Stimulated activated CD8-positive, alpha-beta memory T cell treated with anti-CD3 and anti-CD28 coated beads, Interleukin-4, amount 100 ng/mL, for 1 hour (primary cell): ENCODE data around the gene TMEM38B.
"Not testable (repeated sequence)": the region's sequence is repeated elsewhere in the genome, so short reads cannot be mapped to it uniquely, and the experiment has no call there.

Source experiments
- DNase-seq, 2 donors: peaks; one replicate each; pipeline ENCODE4 v3.0.0-alpha.2; 2020; ENCODE audit warnings: low read depth in 2 of 2, low spot score in 1 of 2

The TMEM38B gene

GRCh38 chr9:105714020-105714331, 19.6 kb downstream of the TMEM38B start:
- DNase-seq = no peak

GRCh38 chr9:105716146-105716545, 21.8 kb downstream of the TMEM38B start:
- no peak for DNase-seq

DNA sequence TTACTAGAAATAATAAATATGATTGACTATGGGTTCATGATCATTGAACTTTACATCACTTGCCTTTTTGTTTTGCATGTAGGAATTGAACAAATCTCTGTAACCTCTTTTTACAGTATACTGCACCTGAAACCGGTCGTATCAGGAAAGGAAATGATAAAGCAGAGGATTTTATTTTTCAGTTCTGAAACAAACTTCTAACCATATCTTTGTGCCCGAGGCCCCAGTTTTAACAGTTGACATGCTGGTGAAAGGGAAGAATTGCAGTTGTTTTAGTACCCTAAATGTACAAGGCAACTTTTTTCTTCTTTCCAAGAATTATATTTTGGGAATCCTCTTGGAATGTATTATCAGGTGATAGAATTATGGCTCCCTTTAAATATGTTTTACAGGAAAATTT, 27.8 kb downstream of the TMEM38B start:
- no peak for DNase-seq

DNA sequence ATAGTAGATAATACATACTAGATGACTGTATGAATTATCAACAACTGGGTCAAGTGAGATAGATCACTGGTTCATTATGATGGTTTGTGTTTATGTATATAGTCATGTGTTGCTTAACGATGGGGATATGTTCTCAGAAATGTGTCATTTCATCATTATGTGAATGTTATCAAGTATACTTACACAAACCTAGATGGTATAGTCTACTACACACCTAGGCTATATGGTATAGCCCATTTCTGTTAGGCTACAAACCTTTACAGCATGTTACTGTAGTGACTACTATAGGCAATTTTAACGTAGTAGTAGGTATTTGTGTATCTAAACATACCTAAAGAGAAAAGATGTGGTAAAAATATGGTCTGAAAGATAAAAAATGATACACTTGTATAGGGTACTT, 31.0 kb downstream of the TMEM38B start:
- DNase-seq = no peak

- not testable (repeated sequence) for DNase-seq
Measured at GRCh38 chr9:105728230-105728629, 33.9 kb downstream of the TMEM38B start.

GRCh38 chr9:105731420-105731819, 37.1 kb downstream of the TMEM38B start:
- not testable (repeated sequence) for DNase-seq

DNA sequence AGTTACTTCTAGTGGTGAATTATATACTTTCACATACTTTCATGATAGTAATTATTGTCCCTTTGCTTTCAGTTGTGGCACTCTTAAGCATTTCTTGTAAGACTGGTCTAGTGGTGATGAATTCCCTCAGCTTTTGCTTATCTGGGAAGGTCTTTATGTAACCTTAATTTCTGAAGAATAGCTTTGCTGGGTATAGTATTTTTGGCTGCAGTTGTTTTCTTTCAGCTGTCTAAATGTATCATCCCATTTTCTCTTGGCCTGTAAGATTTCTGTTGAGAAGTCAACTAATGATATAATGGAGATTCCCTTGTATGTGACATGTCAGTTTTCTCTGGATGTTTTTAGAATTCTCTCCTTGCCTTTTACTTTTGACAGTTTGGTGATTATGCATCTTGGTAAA, 41.0 kb downstream of the TMEM38B start:
- DNase-seq = no peak

GRCh38 chr9:105737205-105737604, 42.9 kb downstream of the TMEM38B start:
- no peak for DNase-seq

DNA sequence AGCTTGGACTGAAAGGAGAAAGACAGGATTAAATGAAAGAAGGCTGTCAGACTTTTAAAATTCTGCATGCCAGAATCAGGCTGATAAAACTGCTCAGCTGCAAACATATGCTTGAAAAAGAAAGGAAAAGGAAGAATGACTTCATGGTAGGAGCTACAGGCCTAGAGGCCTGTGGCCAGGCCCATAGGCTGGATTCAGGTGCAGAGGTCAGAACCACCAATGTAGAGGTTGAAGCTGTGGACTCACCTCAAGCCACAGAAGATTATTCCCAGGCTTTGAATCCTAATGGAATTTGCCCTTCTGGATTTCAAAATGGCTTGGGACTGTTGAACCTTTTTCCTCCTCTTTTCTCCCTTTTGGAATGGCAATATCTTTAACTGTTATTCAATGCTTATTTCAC, 47.7 kb downstream of the TMEM38B start:
- DNase-seq = no peak

GRCh38 chr9:105747325-105747724, 53.0 kb downstream of the TMEM38B start:
- not testable (repeated sequence) for DNase-seq

DNA sequence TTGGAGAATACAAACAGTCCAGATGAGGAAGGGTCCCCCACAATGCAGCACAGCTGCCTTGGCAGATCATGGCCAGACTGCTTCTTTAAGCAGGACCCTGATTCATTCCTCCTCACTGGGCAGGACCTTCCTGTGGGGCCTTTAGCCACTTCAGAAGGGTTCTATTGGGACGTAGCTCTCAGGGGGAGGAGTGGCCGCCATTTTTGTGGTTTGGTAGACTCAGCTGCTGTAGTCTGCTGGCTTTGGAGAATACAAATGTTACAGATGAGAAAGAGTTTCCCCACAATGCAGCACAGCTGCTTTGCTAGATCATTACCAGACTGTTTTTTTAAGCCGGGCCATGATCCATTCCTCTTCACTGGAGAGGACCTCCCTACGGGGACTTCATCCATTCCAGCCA, 57.4 kb downstream of the TMEM38B start:
- no peak for DNase-seq

DNA sequence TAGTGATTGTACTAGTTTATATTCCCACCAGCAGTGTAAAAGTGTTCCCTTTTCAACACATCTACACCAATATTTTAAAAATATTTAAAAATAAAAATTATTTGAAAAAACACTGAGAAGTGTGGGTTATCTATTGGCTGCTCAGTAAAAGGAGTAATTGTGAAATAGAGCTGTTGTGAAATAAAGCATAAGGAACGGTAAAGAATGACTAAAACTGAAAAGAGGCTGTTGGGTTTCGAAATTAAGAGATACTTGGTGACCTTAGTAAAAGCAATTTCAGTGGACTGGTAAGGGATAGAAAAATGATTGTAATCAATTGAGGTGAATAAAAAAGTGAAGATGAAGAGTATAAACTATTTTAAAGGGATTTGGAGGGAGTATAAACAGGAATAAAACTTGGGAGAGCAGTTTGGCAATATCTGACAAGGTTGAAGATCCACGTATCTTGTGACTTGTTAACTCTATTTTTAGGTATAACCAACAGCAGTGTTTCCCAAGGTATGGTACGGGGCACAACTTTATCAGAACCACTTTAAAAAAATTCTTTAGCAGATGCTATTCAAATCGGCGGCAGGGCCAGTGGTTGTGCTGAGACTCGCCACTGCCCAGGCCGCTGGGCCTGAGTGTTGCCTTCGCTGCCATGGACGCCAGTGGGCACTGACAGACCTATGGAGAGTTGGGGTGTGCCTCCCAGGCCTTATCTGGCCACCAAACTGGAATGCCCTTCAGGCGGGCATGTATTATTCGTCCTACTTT, 63.3 kb downstream of the TMEM38B start:
- DNase-seq = no peak

DNA sequence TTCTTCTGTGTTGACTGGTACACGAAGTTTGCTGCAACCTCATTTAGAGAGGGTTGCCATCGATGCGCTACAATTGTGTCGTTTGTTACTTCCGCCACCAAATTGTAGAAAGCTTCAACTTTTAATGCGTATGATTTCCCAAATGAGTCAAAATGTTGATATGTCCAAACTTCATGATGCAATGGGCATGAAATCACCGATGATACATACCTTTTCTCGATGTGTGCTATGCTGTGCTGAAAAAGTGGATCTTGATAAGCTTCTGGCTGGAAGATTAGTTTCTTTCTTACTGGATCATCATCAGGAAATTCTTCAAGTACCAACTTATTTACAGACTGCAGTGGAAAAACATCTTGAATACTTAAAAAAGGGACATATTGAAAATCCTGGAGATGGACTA, 65.7 kb downstream of the TMEM38B start:
- no peak for DNase-seq

GRCh38 chr9:105782561-105783494, 88.5 kb downstream of the TMEM38B start:
- DNase-seq = not testable (repeated sequence)

- not testable (repeated sequence) for DNase-seq
Measured at GRCh38 chr9:105783495-105783872, 89.1 kb downstream of the TMEM38B start.

DNA sequence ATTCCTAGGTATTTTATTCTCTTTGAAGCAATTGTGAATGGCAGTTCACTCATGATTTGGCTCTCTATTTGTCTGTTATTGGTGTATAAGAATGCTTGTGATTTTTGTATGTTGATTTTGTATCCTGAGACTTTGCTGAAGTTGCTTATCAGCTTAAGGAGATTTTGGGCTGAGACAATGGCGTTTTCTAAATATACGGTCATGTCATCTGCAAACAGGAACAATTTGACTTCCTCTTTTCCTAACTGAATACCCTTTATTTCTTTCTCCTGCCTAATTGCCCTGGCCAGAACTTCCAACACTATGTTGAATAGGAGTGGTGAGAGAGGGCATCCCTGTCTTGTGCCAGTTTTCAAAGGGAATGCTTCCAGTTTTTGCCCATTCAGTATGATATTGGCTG, 92.5 kb downstream of the TMEM38B start:
- not testable (repeated sequence) for DNase-seq

GRCh38 chr9:105816202-105816744, 121.9 kb downstream of the TMEM38B start:
- no peak for DNase-seq

DNA sequence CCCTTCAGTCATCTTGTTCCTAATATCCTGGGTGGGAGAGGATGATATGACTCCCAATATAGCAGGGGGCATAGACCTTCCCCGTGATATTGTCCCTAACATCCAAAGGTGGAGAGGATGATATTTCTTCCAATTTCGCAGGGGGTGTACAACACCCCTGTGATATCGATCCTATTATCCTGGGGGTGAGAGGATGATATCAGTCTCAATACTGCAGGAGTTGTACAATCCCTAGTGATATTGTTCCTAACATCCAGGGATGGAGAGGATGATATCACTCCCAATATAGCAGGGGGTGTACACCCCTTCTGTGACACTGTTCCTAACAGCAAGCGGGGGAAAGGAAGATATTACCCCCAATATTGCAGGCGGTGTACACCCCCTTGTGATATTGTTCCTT, 122.6 kb downstream of the TMEM38B start:
- DNase-seq = no peak

- no peak for DNase-seq
Measured at GRCh38 chr9:105818903-105819302, 124.6 kb downstream of the TMEM38B start.

DNA sequence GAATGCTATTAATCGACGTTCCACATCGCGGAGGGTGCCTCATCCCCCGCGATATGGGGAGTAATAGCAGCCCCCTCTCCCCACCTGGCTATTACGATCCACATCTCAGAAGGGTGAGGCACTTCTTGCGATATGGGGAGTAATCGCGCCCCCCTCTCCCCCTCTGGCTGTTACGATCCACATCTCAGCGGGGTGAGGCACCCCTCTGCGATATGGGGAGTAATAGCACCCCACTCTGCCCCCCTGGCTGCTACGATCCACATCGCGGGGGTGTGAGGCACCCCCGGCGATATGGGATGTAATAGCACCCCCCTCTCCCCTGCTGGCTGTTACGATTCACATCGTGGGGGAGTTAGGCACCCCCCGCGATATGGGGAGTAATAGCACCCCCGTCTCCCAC, 128.5 kb downstream of the TMEM38B start:
- DNase-seq = no peak
